H1 (cell line): ENCODE results near the gene CFAP61. TPM values are rescaled to one million over a fixed set of nuclear protein-coding genes. Genes with fewer than 3 reads are reported as not detected.

Source experiments
- CTCF ChIA-PET: fragments of 300-600 bp; sonication (Branson Sonifier 250); formaldehyde crosslinking; loops from one replicate; lab custom pipeline; 2021; ENCODE audit not compliant: partially characterized antibody; lab: Charles Lee
- POLR2A ChIA-PET: fragments of 300-600 bp; sonication (Branson Sonifier 250); formaldehyde crosslinking; loops from one replicate; lab custom pipeline; 2021; ENCODE audit warnings: inconsistent platforms; ENCODE audit not compliant: partially characterized antibody; lab: Charles Lee
- DNase-seq, 2 experiments: peaks; one replicate each; pipeline versions ENCODE4 v3.0.0 to v3.0.0-alpha.2; 2010 to 2022; ENCODE audit warnings: low spot score in 2 of 2, low read depth in 1 of 2, mixed read lengths in 1 of 2
- FAIRE-seq: peaks from 2 replicates; lab custom pipeline; 2011; peaks lifted over from hg19 to GRCh38; lab: Jason Lieb, UNC
- H2AFZ ChIP-seq: 2 replicates; pipeline ENCODE4 v1.8.1; 2012; ENCODE audit warnings: low read length, inconsistent platforms
- H2AK5ac ChIP-seq: 2 replicates; pipeline ENCODE4 v1.6.1; 2013; ENCODE audit warnings: low read depth, low read length
- H2BK120ac ChIP-seq: replicated peaks from 2 replicates; pipeline ENCODE3; 2013; ENCODE audit warnings: low read depth, low read length, inconsistent platforms
- H2BK12ac ChIP-seq: 2 replicates; pipeline ENCODE4 v1.6.1; 2013; ENCODE audit warnings: low read depth, low read length
- H2BK15ac ChIP-seq: 2 replicates; pipeline ENCODE4 v1.6.1; 2013; ENCODE audit warnings: low read length
- H2BK20ac ChIP-seq: 2 replicates; pipeline ENCODE4 v1.6.1; 2013; ENCODE audit warnings: low read length
- H2BK5ac ChIP-seq: 2 replicates; pipeline ENCODE4 v1.6.1; 2013; ENCODE audit warnings: low read depth, low read length
- H3K14ac ChIP-seq: 2 replicates; pipeline ENCODE4 v1.6.1; 2013; ENCODE audit warnings: inconsistent platforms; ENCODE audit not compliant: insufficient read length
- H3K18ac ChIP-seq: 2 replicates; pipeline ENCODE4 v1.6.1; 2013; ENCODE audit warnings: low read length; ENCODE audit errors: extremely low read depth
- H3K23ac ChIP-seq: 2 replicates; pipeline ENCODE4 v1.6.1; 2013; ENCODE audit warnings: inconsistent platforms; ENCODE audit not compliant: insufficient read length
- H3K23me2 ChIP-seq: 2 replicates; pipeline ENCODE4 v1.6.1; 2013; ENCODE audit warnings: low read depth, low read length
- H3K27ac ChIP-seq: 2 replicates; pipeline ENCODE4 v1.6.1; 2011; ENCODE audit warnings: low read depth, low read length, inconsistent platforms
- H3K27me3 ChIP-seq, 4 experiments: replicated peaks in 1 of 4; 1 replicate in 1 of 4; 2 replicates in 3 of 4; pipeline versions ENCODE4 v1.6.1 to v1.8.1; 2011 to 2013; ENCODE audit warnings: low read length in 3 of 4, mild to moderate bottlenecking in 3 of 4, inconsistent platforms in 2 of 4, mixed read lengths in 2 of 4, moderate library complexity in 1 of 4; ENCODE audit not compliant: control insufficient read depth in 3 of 4, insufficient read depth in 3 of 4; ENCODE audit errors: extremely low read depth in 1 of 4
- H3K36me3 ChIP-seq, 4 experiments: 2 replicates each; pipeline versions ENCODE4 v1.6.1 to v1.8.1; 2011 to 2013; ENCODE audit warnings: mild to moderate bottlenecking in 4 of 4, low read length in 3 of 4, moderate library complexity in 2 of 4, control low read depth in 1 of 4, inconsistent platforms in 1 of 4; ENCODE audit not compliant: insufficient read depth in 4 of 4, control insufficient read depth in 2 of 4
- H3K4ac ChIP-seq: replicated peaks from 2 replicates; pipeline ENCODE3; 2013; ENCODE audit warnings: low read length, low read depth, mixed read lengths, inconsistent platforms; ENCODE audit not compliant: insufficient read length
- H3K4me1 ChIP-seq, 4 experiments: replicated peaks in 1 of 4; 1 replicate in 1 of 4; 2 replicates in 3 of 4; pipeline versions ENCODE4 v1.6.1 to v1.8.1; 2011 to 2013; ENCODE audit warnings: low read length in 3 of 4, inconsistent platforms in 2 of 4, mixed read lengths in 1 of 4; ENCODE audit not compliant: insufficient read depth in 4 of 4, control insufficient read depth in 3 of 4
- H3K4me2 ChIP-seq, 2 experiments: 2 replicates each; pipeline versions ENCODE4 v1.6.1 to v1.8.1; 2011 to 2013; ENCODE audit warnings: low read depth in 2 of 2, low read length in 2 of 2, control low read depth in 1 of 2, inconsistent platforms in 1 of 2, mild to moderate bottlenecking in 1 of 2; ENCODE audit not compliant: insufficient read depth in 1 of 2
- H3K4me3 ChIP-seq, 4 experiments: fragments of 200-600, 300-600 bp in 1 of 4; sonication (generic), shearing (Covaris generic), sonication (Bioruptor Twin) in 1 of 4; 2 replicates each; pipeline versions ENCODE4 v1.5.1 to v1.8.1; 2011 to 2016; ENCODE audit warnings: low read length in 4 of 4, low read depth in 3 of 4, control low read depth in 2 of 4, inconsistent platforms in 2 of 4, mild to moderate bottlenecking in 2 of 4, mixed read lengths in 1 of 4, moderate library complexity in 1 of 4; ENCODE audit not compliant: insufficient read depth in 2 of 4; ENCODE audit errors: extremely low read depth in 1 of 4
- H3K56ac ChIP-seq: replicated peaks from 2 replicates; pipeline ENCODE3; 2013; ENCODE audit warnings: low read depth, mild to moderate bottlenecking, mixed read lengths, low read length, inconsistent platforms; ENCODE audit not compliant: insufficient read length
- H3K79me1 ChIP-seq: 2 replicates; pipeline ENCODE4 v1.6.1; 2013; ENCODE audit warnings: low read depth, low read length, control low read depth
- H3K79me2 ChIP-seq, 2 experiments: 2 replicates each; pipeline versions ENCODE4 v1.6.1 to v1.8.1; 2012 to 2013; ENCODE audit warnings: low read length in 2 of 2, mild to moderate bottlenecking in 2 of 2, inconsistent platforms in 1 of 2; ENCODE audit not compliant: insufficient read depth in 2 of 2, control insufficient read depth in 1 of 2
- H3K9ac ChIP-seq, 4 experiments: replicated peaks in 1 of 4; 1 replicate in 1 of 4; 2 replicates in 3 of 4; pipeline versions ENCODE4 v1.6.1 to v1.8.1; 2011 to 2013; ENCODE audit warnings: low read depth in 3 of 4, low read length in 3 of 4, control low read depth in 2 of 4, mild to moderate bottlenecking in 2 of 4, moderate library complexity in 2 of 4, inconsistent platforms in 1 of 4; ENCODE audit errors: extremely low read depth in 1 of 4
- H3K9me3 ChIP-seq, 2 experiments: 2 replicates each; pipeline versions ENCODE4 v1.6.1 to v1.8.1; 2012 to 2013; ENCODE audit warnings: mild to moderate bottlenecking in 2 of 2, moderate library complexity in 2 of 2, control low read depth in 1 of 2, inconsistent platforms in 1 of 2, low read depth in 1 of 2, low read length in 1 of 2, mixed read lengths in 1 of 2; ENCODE audit not compliant: insufficient read depth in 2 of 2
- H4K20me1 ChIP-seq, 2 experiments: replicated peaks in 1 of 2; 2 replicates each; pipeline versions ENCODE3 to v1.8.1; 2011 to 2013; ENCODE audit warnings: inconsistent platforms in 2 of 2, low read length in 2 of 2, mild to moderate bottlenecking in 1 of 2; ENCODE audit not compliant: insufficient read depth in 2 of 2, control insufficient read depth in 1 of 2
- H4K5ac ChIP-seq: 2 replicates; pipeline ENCODE4 v1.6.1; 2013; ENCODE audit warnings: low read length, low read depth, mixed read lengths, inconsistent platforms; ENCODE audit not compliant: insufficient read length
- H4K8ac ChIP-seq: 2 replicates; pipeline ENCODE4 v1.8.0; 2013; ENCODE audit warnings: mild to moderate bottlenecking, moderate library complexity, low read length, inconsistent platforms; ENCODE audit not compliant: insufficient read depth; ENCODE audit errors: extremely low read depth
- H4K91ac ChIP-seq: replicated peaks from 2 replicates; pipeline ENCODE3; 2013; ENCODE audit warnings: low read length, mixed read lengths, inconsistent platforms; ENCODE audit not compliant: insufficient read length
- CHD1 ChIP-seq: IDR thresholded peaks from 2 replicates; pipeline ENCODE4 v1.6.1; 2012; ENCODE audit warnings: low read depth, low read length, improper control_type of control experiment
- EP300 ChIP-seq, 2 experiments: IDR thresholded peaks; 1 replicate in 1 of 2; 2 replicates in 1 of 2; pipeline ENCODE4 v1.6.1; 2011 to 2012; ENCODE audit warnings: low read depth in 2 of 2, low read length in 2 of 2, mild to moderate bottlenecking in 2 of 2, borderline replicate concordance in 1 of 2, inconsistent platforms in 1 of 2, moderate library complexity in 1 of 2
- EZH2 ChIP-seq: fragments of 200-600 bp; sonication (generic); IDR thresholded peaks from 2 replicates; pipeline ENCODE4 v1.7.1; 2012; ENCODE audit warnings: low read depth, mild to moderate bottlenecking, moderate library complexity, low read length, inconsistent platforms; ENCODE audit not compliant: severe bottlenecking
- KDM4A ChIP-seq: IDR thresholded peaks from one replicate; pipeline ENCODE4 v1.7.1; 2012; ENCODE audit warnings: low read depth, mild to moderate bottlenecking, moderate library complexity, low read length, inconsistent platforms; ENCODE audit not compliant: severe bottlenecking
- SAP30 ChIP-seq: fragments of 300-600 bp; sonication (generic); IDR thresholded peaks from 2 replicates; pipeline ENCODE4 v1.7.1; 2012; ENCODE audit warnings: low read length, moderate library complexity, mild to moderate bottlenecking, inconsistent platforms; ENCODE audit not compliant: insufficient read depth, insufficient replicate concordance
- TEAD4 ChIP-seq: IDR thresholded peaks from 2 replicates; pipeline ENCODE4 v1.6.1; 2012; ENCODE audit warnings: low read depth, low read length, inconsistent platforms, mixed read lengths
- WGBS, 2 experiments: shearing (Covaris generic) in 1 of 2; methylation state at CpG; one replicate each; pipeline versions ENCODE4 v1.1.6 to v1.1.7; 2013 to 2015; ENCODE audit warnings: low lambda C conversion rate in 2 of 2, mixed read lengths in 2 of 2, inconsistent platforms in 1 of 2, low coverage in 1 of 2, missing lambda C conversion rate in 1 of 2; ENCODE audit not compliant: insufficient replicate concordance in 2 of 2, insufficient coverage in 1 of 2, insufficient read length in 1 of 2; ENCODE audit errors: extremely low coverage in 1 of 2, missing lambda C conversion rate in 1 of 2; 5-methylcytosine and 5-hydroxymethylcytosine counted together
- polyA plus RNA-seq, 7 experiments: library from polyadenylated mRNA; depleted of rRNA in 3 of 7; stranded (reverse) in 5 of 7; unstranded in 2 of 7; fragments of >200 nt in 5 of 7; fragments of 200-250 nt in 2 of 7; gene quantifications; 1 replicate in 5 of 7; 2 replicates in 1 of 7; 4 replicates in 1 of 7; pipeline versions ENCODE4 v1.2.1 to v1.2.3, GENCODE V29; 2011 to 2013; ENCODE audit warnings: missing spikeins in 2 of 7, mixed read lengths in 2 of 7
- total RNA-seq: library from RNA; stranded (reverse); fragmentation: NEBNext Ultra II Directional; extraction: Animal tissue kit (Norgen Biotek cat#: 25700); gene quantifications from 2 replicates; pipeline ENCODE4 v1.2.1, GENCODE V29; 2021
- TF ChIP-seq, protein P1 (sequence below): IDR thresholded peaks from 2 replicates; pipeline ENCODE4 v1.6.1; 2011; ENCODE audit warnings: low read length, improper control_type of control experiment

The CFAP61 gene
- total and polyA plus RNA-seq, 2 of the 8 experiments (the other 6 are each of a cell fraction or from before 2014, with no cell fraction given), result 0.29 to 0.61 TPM

DNA sequence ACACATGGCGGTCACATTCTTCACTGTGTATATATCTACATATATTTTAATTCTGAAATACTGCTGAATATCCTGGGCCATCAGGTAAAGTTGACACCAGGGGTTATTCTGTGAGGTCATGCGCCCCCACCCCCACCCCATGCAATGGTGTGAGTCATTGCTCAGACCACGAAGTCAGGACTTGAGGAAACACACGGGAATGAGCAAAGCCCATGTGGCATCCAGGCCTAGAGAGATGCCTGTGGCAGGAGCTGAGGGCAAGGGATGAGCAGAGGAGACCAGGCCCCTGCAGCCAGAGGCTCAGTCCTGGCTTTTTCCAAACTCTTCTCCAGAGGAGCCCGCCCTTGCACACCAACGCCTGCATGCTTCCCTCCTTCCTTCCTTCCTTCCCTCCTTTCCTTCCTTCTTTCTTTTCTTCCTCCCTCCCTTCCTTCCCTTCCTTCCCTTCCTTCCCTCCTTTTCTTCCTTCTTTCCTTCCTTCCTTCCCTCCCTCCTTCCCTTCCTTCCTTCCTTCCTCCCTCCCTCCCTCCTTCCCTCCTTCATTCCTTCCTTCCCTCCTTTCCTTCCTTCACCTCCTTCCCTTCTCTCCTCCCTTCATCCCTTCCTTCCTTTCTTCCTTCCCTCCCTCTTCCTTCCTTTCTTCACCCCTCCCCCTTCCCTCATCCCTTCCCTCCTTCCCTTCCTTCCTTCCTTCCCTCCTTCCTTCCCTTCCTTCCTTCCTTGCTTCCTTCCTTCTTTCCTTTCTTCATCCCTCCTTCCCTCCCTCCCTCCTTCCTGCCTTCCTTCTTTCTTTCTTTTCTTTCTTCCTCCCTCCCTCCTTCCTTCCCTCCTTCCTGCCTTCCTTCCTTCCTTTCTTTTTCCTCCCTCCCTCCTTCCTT, 243.5 kb downstream of the CFAP61 start:
- CTCF ChIA-PET, result no interaction called here
- WGBS, 2 experiments, result 94% methylated on average over 6 of the region's 6 CpGs; no CpG with 5 or more reads in 1 of the 2 experiments
- Histone ChIP-seq H3K9ac (no peak overlapping the region), H2BK120ac (no peak overlapping the region), H2BK5ac (no peak overlapping the region), H4K20me1 (no peaks in the 10 kb centered on the region), H3K4me2 (no peak overlapping the region), H3K23ac (no peak overlapping the region), H2BK12ac (no peak overlapping the region), H4K5ac (no peak overlapping the region), H3K14ac (no peak overlapping the region), H2AK5ac (no peak overlapping the region), H2BK15ac (no peak overlapping the region), H3K9me3 (no peaks in the 10 kb centered on the region), H2BK20ac (no peak overlapping the region), H3K79me2 (no peaks in the 10 kb centered on the region), H2AFZ (no peak overlapping the region), H4K91ac (no peak overlapping the region)
- POLR2A ChIA-PET, result no interaction called here
- DNase-seq, result no peak
- no peak for FAIRE-seq
- TF ChIP-seq EP300 (IDR thresholded peaks at IDR 0.05; ENCODE audit: borderline replicate concordance in 1 of 2, low read depth in 2 of 2, low read length in 2 of 2) (no peak), KDM4A (no peak), CHD1 (no peak), SAP30 (no peak), TEAD4 (no peak), EZH2 (no peak)
- TF ChIP-seq, protein P1, sequence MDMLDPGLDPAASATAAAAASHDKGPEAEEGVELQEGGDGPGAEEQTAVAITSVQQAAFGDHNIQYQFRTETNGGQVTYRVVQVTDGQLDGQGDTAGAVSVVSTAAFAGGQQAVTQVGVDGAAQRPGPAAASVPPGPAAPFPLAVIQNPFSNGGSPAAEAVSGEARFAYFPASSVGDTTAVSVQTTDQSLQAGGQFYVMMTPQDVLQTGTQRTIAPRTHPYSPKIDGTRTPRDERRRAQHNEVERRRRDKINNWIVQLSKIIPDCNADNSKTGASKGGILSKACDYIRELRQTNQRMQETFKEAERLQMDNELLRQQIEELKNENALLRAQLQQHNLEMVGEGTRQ, result no peak
- TF ChIP-seq, all 59 proteins: peak for 0
- no peak overlapping the region for H3K56ac ChIP-seq
- no peak overlapping the region for H3K4me3 ChIP-seq
- H3K27ac ChIP-seq, result no peak overlapping the region
- no peak overlapping the region; the same call in 1 of the 2 replicates for H4K8ac ChIP-seq
- H3K36me3 ChIP-seq, result no peaks in the 10 kb centered on the region
- H3K18ac ChIP-seq, result no peak overlapping the region
- no peaks in the 10 kb centered on the region for H3K79me1 ChIP-seq
- H3K4me1 ChIP-seq, result no peaks in the 10 kb centered on the region
- peaks cover 0 to 1% (median 0%) of the 10 kb centered on the region in 4 experiments; a peak in 1 of 7 replicates for H3K27me3 ChIP-seq
- H3K23me2 ChIP-seq, result peaks cover 3% of the 10 kb centered on the region; the same call in 1 of the 2 replicates
- H3K4ac ChIP-seq, result no peak overlapping the region
